GM12892 (cell line): ENCODE results near the gene EXOC6B.

Source experiments
- DNase-seq: peaks from one replicate; pipeline ENCODE4 v3.0.0; 2011; ENCODE audit not compliant: insufficient read length
- FAIRE-seq: peaks from 2 replicates; lab custom pipeline; 2011; peaks lifted over from hg19 to GRCh38; lab: Jason Lieb, UNC
- POLR2A ChIP-seq: IDR thresholded peaks from 2 replicates; pipeline ENCODE4 v1.6.1; 2011; ENCODE audit warnings: low read depth, low read length, control low read depth
- POLR2AphosphoS5 ChIP-seq: IDR thresholded peaks from 2 replicates; pipeline ENCODE4 v1.6.1; 2011; ENCODE audit warnings: low read depth, low read length, control low read depth
- TAF1 ChIP-seq: IDR thresholded peaks from 2 replicates; pipeline ENCODE4 v1.6.1; 2011; ENCODE audit warnings: low read depth, mild to moderate bottlenecking, control low read depth, low read length, borderline replicate concordance

The EXOC6B gene

DNA sequence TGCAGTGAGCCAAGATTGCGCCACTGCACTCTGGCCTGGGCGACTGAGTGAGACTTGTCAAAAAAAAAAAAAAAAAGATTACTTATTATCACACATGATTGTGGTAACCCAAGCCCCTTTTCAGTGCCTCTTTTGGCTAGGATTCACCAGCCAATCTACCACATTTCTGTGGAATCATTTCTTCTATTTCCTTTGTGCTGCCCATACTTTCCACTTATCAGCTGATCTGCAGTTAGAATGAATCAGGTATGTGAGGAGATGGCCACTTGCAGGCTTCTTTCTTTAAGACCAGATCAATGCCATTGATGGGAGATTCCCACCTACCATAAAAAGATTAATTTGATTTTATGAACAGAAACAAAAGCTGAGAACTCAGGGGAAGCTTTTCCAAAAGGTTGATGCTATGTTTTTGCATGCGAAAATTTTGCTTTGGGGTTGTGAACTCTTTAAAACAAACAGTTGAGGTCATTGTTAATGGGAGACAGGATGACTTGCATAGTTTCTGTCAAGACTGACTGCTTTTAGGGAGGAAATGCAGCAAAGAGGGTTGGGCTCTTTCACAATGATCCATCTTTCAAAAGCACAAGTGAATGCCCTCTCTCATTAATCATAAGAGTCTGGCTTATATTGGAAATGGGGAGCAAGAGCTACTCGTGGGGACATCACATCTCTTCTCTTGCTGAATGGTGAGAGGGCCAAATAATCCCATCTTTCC, 611.2 kb downstream of the EXOC6B start:
- TF ChIP-seq TAF1 (no peak), POLR2AphosphoS5 (no peak), POLR2A (no peak)

DNA sequence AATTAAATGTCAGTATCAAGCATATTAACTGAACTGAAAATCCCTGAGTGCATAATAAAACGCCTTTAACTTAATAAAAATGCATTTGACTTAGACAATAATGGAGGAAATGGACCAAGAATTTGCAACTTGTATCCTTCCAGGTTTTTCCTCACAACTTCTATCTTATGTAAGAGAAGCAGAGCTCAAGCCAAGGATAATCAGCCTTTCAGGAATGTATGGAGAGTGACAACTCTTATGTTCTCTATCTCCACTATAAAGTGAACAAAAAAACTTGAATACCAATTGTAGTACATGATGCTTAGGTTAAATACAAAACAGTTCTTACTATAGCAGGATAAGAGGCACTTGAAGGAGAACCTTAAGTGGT, 613.4 kb downstream of the EXOC6B start:
- no peak for DNase-seq
- FAIRE-seq: no peak
- TF ChIP-seq POLR2A (no peak), POLR2AphosphoS5 (no peak), TAF1 (no peak)

More for the DNA sequence above, 611.2 kb downstream of the EXOC6B start:
- DNase-seq (no peak), FAIRE-seq (no peak)

- TF ChIP-seq POLR2A (no peak), TAF1 (no peak), POLR2AphosphoS5 (no peak)
- DNase-seq (no peak), FAIRE-seq (no peak)
These were observed 613.9 kb downstream of the EXOC6B start for GRCh38 chr2:72211777-72212485.

DNA sequence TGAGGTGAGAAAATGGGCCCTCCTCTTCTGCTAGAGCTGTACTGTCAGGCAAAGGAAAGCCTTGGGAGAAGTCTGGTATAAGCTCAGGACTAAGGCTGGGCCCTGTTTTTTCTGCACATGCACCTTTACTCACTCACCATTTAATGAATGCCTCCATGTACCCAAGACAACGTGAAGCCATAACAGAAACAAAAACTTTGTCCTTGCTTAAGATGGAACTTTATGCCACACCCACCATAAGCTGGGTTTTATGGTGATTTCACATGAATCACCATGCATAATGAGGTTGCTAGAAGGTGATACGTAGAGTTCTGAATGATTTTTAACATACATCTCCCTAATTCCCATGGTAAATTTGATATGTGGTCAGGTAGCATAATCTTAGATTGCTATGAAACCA, 614.5 kb downstream of the EXOC6B start:
- TF ChIP-seq POLR2A (no peak), TAF1 (no peak), POLR2AphosphoS5 (no peak)
- DNase-seq (no peak), FAIRE-seq (no peak)

- FAIRE-seq (no peak), DNase-seq (no peak)
- no peak for TF ChIP-seq POLR2A
- no peak for TF ChIP-seq POLR2AphosphoS5
- TF ChIP-seq TAF1: no peak
These were observed 615.4 kb downstream of the EXOC6B start for GRCh38 chr2:72210470-72210869.

- TF ChIP-seq POLR2AphosphoS5: no peak
- TF ChIP-seq TAF1: no peak
- no peak for TF ChIP-seq POLR2A
- FAIRE-seq (no peak), DNase-seq (no peak)
These were observed 617.6 kb downstream of the EXOC6B start for GRCh38 chr2:72208225-72208624.

- TF ChIP-seq POLR2A: no peak
- TF ChIP-seq TAF1: no peak
- TF ChIP-seq POLR2AphosphoS5: no peak
- FAIRE-seq (no peak), DNase-seq (no peak)
These were observed 618.5 kb downstream of the EXOC6B start for GRCh38 chr2:72207334-72207733.

DNA sequence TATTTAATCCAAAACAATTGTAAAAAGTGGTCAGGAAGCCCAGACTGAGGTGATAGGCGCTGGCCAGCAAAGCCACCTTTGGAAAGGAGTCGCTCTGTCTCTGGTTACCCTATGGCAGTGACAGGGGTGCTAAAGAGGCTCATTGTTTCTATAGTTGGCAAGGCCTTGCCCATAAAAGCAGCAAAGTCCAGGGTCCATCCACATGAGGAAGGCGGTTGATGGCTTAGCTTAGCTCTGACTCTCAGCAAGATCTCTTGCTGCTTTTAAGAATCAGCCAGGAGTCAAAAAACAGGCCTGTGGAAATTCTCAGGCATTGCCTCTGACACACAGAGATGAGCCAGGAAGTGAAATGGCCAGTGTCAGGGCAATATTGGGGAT, 620.3 kb downstream of the EXOC6B start:
- no peak for TF ChIP-seq POLR2AphosphoS5
- FAIRE-seq: no peak
- DNase-seq: no peak

DNA sequence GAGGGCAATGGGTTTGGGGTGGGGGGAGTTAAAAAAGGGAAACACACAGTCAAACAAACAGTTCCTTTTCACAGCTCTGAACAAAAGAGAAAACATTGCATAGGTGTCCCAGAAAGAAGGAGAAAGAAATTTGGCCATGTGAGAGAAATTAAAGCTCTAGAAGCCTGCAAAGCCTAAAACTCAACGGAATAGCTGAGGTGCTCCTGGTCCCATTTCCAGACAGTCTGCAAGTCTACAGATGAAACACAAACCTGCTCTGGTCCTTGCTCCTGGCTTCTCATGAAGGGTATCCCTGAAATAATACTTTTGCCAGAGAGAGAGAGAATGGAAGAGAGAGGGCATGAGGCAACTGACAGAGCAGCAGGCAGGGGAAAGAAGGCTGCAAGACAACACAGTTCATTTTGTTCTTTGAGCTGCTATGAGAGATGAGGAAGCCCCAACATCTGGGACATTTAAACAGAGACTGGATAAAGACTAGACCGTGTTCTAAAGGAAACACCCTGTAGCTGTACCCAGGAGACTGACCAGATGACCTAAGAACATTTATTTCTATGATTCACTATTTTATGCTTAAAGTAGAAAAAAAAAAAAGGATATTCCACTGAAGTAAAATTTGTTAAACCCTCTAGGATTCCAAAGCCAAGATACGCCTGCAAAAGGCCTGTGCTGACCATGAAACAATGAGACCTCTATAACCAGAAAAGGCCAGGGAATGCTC, 620.9 kb downstream of the EXOC6B start:
- DNase-seq (no peak), FAIRE-seq (no peak)
- no peak for TF ChIP-seq POLR2AphosphoS5
- no peak for TF ChIP-seq POLR2A

- TF ChIP-seq TAF1: no peak
- TF ChIP-seq POLR2A: no peak
- TF ChIP-seq POLR2AphosphoS5: no peak
- no peak for FAIRE-seq
- DNase-seq: no peak
These were observed 621.6 kb downstream of the EXOC6B start for GRCh38 chr2:72204156-72204785.

GRCh38 chr2:72198532-72199241, 627.1 kb downstream of the EXOC6B start:
- FAIRE-seq (no peak), DNase-seq (no peak)
- TF ChIP-seq TAF1: no peak
- TF ChIP-seq POLR2A: no peak
- TF ChIP-seq POLR2AphosphoS5: no peak
